ENCODE data around the gene IL13.
A peak's percentile ranks its signal among the peaks of the same experiment; 100 is the strongest.

The IL13 gene

GRCh38 chr5:132669455-132669820, 11.5 kb downstream of the IL13 start:
- H3K4me3 ChIP-seq (ENCODE audit: low read depth, low read length) = no peak overlapping the region
- no peak for DNase-seq (ENCODE audit: low read depth, low spot score)
- in situ Hi-C loops (cut with HindIII; ENCODE audit: low sequenced_read_pairs) = no loop called here
- no peak for TF ChIP-seq CTCF (IDR thresholded peaks at IDR 0.05; ENCODE audit: low read depth, low read length)

GRCh38 chr5:132669966-132670882, 12.3 kb downstream of the IL13 start:
- in situ Hi-C loops (cut with HindIII; ENCODE audit: low sequenced_read_pairs) = no loop called here
- DNase-seq (ENCODE audit: low read depth, low spot score) = no peak
- H3K4me3 ChIP-seq (ENCODE audit: low read depth, low read length) = no peak overlapping the region
- no peak for TF ChIP-seq CTCF (IDR thresholded peaks at IDR 0.05; ENCODE audit: low read depth, low read length)

GRCh38 chr5:132671000-132671399, 13.0 kb downstream of the IL13 start:
- no peak for TF ChIP-seq CTCF (IDR thresholded peaks at IDR 0.05; ENCODE audit: low read depth, low read length)
- no peak overlapping the region for H3K4me3 ChIP-seq (ENCODE audit: low read depth, low read length)
- no peak for DNase-seq (ENCODE audit: low read depth, low spot score)
- in situ Hi-C loops (cut with HindIII; ENCODE audit: low sequenced_read_pairs) = no loop called here

GRCh38 chr5:132673488-132673887, 15.5 kb downstream of the IL13 start:
- DNase-seq (ENCODE audit: low read depth, low spot score) = no peak
- in situ Hi-C loops (cut with HindIII; ENCODE audit: low sequenced_read_pairs) = no loop called here
- H3K4me3 ChIP-seq (ENCODE audit: low read depth, low read length) = no peak overlapping the region
- no peak for TF ChIP-seq CTCF (IDR thresholded peaks at IDR 0.05; ENCODE audit: low read depth, low read length)

GRCh38 chr5:132673939-132674630, 16.1 kb downstream of the IL13 start, which contains the start of gene IL4:
Gene IL4 (plus strand): TSS chr5:132673989. CDS start chr5:132674051, 62 bp downstream.
- TF ChIP-seq CTCF (IDR thresholded peaks at IDR 0.05; ENCODE audit: low read depth, low read length) = no peak
- no peak for DNase-seq (ENCODE audit: low read depth, low spot score)
- no peak within 1 kb of the TSS for H3K4me3 ChIP-seq (ENCODE audit: low read depth, low read length)
- in situ Hi-C loops (cut with HindIII; ENCODE audit: low sequenced_read_pairs) = no loop called here

GRCh38 chr5:132674671-132675506, 16.9 kb downstream of the IL13 start:
- in situ Hi-C loops (cut with HindIII; ENCODE audit: low sequenced_read_pairs) = no loop called here
- no peak for TF ChIP-seq CTCF (IDR thresholded peaks at IDR 0.05; ENCODE audit: low read depth, low read length)
- H3K4me3 ChIP-seq (ENCODE audit: low read depth, low read length) = no peak overlapping the region
- peak; percentile 96 for DNase-seq (ENCODE audit: low read depth, low spot score)

Data from astrocyte of the spinal cord (primary cell).